Neuron (in vitro differentiated cells): ENCODE measurements around the gene RCBTB2.

Experiments
- H2AFZ ChIP-seq: one replicate; pipeline ENCODE4 v1.6.1; 2013; ENCODE audit warnings: low read depth, mild to moderate bottlenecking, inconsistent platforms, low read length, moderate library complexity
- H3K27me3 ChIP-seq: one replicate; pipeline ENCODE4 v1.6.1; 2013; ENCODE audit warnings: low read length; ENCODE audit not compliant: insufficient read depth
- H3K36me3 ChIP-seq: one replicate; pipeline ENCODE4 v1.6.1; 2013; ENCODE audit warnings: low read length; ENCODE audit not compliant: insufficient read depth
- H3K4me1 ChIP-seq: one replicate; pipeline ENCODE4 v1.6.1; 2013; ENCODE audit warnings: low read length; ENCODE audit not compliant: insufficient read depth
- H3K4me3 ChIP-seq: 2 replicates; pipeline ENCODE4 v1.5.1; 2013; ENCODE audit warnings: mild to moderate bottlenecking, low read length, moderate library complexity
- H3K9me3 ChIP-seq: one replicate; pipeline ENCODE4 v1.6.1; 2013; ENCODE audit warnings: low read length

RCBTB2 gene

GRCh38 chr13:48571126-48571913, 38.4 kb upstream of the RCBTB2 start:
- Histone ChIP-seq H3K4me1 (peaks cover 4% of the 10 kb centered on the region), H3K4me3 (no peak overlapping the region), H3K27me3 (no peaks in the 10 kb centered on the region), H3K9me3 (no peaks in the 10 kb centered on the region), H2AFZ (no peak overlapping the region), H3K36me3 (no peaks in the 10 kb centered on the region)

DNA sequence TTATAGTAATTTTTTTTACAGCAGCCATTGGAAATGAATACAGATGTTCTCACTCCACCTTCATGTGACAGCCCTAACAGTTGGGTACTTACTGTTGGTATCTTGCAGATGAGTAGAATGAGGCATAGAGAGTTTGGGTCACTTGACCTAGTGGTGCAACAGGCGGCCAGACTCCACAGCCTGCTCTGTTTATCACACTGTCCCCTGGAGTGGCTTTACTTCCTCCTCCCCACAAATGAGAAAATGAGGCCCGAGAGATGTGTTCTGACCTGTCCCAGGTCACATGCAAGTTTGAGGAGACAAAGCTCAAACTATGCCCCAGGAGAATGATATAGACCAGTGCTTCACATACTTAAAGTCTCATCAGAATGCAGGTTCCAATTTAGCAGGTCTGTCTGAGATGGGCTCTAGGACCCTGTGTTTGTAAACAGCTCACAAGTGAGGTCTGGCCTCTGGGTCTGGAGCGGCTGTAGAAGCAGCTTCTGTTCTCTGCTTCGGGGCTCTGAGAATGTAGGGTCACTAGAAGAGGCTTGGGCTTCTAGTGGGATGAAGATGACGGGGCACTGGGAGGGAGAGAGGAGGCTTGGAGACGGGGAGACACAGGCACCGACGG, 37.4 kb upstream of the RCBTB2 start:
- H2AFZ ChIP-seq: no peak overlapping the region
- H3K4me3 ChIP-seq: no peak overlapping the region
- no peaks in the 10 kb centered on the region for H3K36me3 ChIP-seq
- no peaks in the 10 kb centered on the region for H3K9me3 ChIP-seq
- no peaks in the 10 kb centered on the region for H3K27me3 ChIP-seq
- peaks cover 4% of the 10 kb centered on the region for H3K4me1 ChIP-seq

DNA sequence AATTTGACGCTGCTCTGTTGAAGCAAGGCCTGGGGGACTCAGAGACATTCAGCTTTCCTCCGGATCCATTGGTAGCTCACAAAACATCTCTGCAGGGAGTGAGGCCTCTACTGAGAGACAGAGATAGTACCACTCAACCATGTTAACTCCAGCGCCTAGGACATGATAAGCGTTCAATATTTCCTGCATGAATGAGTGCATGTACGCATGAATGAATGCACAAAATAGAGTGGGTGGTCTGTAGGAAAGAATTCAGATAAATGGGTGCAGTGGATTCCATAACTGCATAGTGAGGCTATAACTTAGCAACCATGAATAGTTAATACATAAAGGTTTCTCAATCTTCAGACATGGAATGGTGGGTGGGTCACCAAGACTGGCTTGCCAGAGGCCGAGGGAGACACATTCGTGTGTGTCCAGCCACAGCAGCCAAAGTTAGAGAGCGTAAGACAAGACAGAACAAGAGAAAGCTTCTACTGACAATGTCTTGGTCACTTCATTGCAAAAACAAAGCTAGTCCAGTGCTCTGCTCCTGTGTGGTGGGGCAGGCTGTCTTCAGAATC, 36.3 kb upstream of the RCBTB2 start:
- no peak overlapping the region for H3K4me3 ChIP-seq
- H3K9me3 ChIP-seq: no peaks in the 10 kb centered on the region
- peaks cover 4% of the 10 kb centered on the region for H3K4me1 ChIP-seq
- H3K36me3 ChIP-seq: no peaks in the 10 kb centered on the region
- no peak overlapping the region for H2AFZ ChIP-seq
- H3K27me3 ChIP-seq: no peaks in the 10 kb centered on the region

DNA sequence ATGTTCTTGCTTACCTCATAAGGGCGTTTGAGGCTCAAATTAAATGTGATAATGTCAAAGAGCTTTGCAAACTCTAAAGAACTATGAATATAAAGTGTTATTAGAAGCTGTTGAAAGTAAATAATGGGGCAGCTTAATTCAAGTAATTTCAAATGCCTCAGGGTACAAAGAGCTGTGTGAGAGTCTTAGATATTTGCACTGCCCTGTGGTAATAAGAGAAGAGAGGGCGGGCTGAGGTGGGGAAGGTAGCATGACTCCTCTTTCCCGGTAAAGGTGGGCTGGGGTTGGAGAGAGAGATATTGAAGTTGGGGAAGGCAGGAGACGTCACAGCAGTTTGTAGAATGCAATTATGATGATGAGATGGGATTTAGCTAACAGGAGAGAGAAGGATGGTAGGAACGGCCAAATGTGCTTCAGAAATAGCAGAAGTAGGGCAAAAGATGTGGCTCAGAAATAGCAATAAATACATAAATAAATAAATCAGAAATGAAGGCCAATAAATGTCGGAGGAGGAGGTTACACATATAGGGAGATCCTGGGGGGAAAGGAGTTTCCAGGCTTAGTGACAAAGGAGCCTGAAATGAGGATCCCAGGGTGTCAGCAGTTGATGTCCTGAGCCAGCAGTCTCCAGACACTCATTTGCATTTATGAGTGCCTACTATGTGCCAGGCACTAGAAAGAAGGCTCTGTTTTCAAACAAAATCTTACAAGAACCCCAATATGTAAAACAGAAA, 35.7 kb upstream of the RCBTB2 start:
- Histone ChIP-seq H3K9me3 (no peaks in the 10 kb centered on the region), H3K4me1 (peaks cover 4% of the 10 kb centered on the region), H3K36me3 (no peaks in the 10 kb centered on the region), H3K27me3 (no peaks in the 10 kb centered on the region), H3K4me3 (no peak overlapping the region), H2AFZ (no peak overlapping the region)

GRCh38 chr13:48567515-48568369, 34.9 kb upstream of the RCBTB2 start:
- no peak overlapping the region for H3K4me3 ChIP-seq
- no peaks in the 10 kb centered on the region for H3K27me3 ChIP-seq
- H2AFZ ChIP-seq: no peak overlapping the region
- peaks cover 4% of the 10 kb centered on the region for H3K4me1 ChIP-seq
- H3K9me3 ChIP-seq: no peaks in the 10 kb centered on the region
- no peaks in the 10 kb centered on the region for H3K36me3 ChIP-seq

DNA sequence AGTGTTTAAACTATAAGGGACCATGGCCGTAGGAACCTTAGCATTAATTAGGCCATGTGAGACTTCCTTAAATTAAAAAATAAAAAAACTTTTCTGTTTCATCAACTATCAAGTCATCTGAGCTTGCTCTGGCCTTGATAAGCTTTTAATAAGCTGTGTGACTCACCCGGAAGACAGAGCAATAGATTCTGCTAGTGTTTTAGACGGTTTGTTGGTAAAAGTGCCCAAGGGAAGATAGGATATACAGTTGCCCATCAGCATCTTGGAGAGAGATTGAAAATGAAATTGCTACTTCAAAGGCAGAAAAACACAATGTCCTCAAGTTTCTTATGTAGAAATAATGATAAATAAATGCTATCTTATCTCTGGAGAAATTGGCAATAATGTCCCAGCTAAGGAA, 31.2 kb upstream of the RCBTB2 start:
- Histone ChIP-seq H2AFZ (no peak overlapping the region), H3K36me3 (no peaks in the 10 kb centered on the region), H3K4me1 (peaks cover under 1% of the 10 kb centered on the region), H3K4me3 (no peak overlapping the region), H3K27me3 (no peaks in the 10 kb centered on the region), H3K9me3 (no peaks in the 10 kb centered on the region)

GRCh38 chr13:48563626-48564025, 30.7 kb upstream of the RCBTB2 start:
- Histone ChIP-seq H2AFZ (no peak overlapping the region), H3K27me3 (no peaks in the 10 kb centered on the region), H3K4me3 (no peak overlapping the region), H3K36me3 (no peaks in the 10 kb centered on the region), H3K4me1 (no peaks in the 10 kb centered on the region), H3K9me3 (no peaks in the 10 kb centered on the region)

GRCh38 chr13:48562296-48563066, 29.6 kb upstream of the RCBTB2 start:
- Histone ChIP-seq H3K36me3 (no peaks in the 10 kb centered on the region), H3K4me3 (no peak overlapping the region), H2AFZ (no peak overlapping the region), H3K4me1 (no peaks in the 10 kb centered on the region), H3K9me3 (no peaks in the 10 kb centered on the region), H3K27me3 (no peaks in the 10 kb centered on the region)

DNA sequence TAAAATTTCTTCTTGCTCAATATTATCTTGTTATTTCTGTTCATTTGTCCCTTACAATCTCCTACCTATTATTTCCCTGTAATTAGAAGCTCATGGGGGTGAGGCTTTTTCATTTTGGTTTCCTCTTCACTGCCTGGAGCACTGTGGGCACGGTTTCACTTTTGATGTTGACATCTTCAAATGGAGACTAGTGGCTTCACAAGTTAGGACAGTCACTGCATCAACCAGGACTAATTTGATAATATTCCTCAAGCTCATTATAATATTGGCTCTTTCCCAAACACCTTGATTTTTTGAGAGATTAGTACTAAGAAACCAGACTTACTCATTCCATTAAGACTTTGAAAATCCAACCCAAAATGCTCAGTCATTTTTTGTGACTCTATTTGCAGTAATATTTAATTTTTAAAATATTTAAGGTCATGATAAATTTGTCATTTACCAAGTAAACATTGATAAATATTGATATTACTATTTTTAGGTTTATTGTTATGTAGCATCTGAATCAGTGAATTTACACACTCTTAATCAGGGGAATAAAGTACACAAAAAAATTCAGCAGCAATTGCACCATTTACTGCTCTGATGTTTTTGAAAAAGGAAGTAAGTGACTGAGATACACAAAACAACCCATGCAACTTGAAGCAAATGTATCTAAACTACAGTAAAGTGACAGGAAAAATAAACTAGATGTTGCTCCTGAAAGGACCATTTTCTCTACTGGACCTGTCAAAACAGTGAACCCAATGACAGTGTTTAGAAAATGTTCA, 28.8 kb upstream of the RCBTB2 start:
- Histone ChIP-seq H3K4me3 (no peak overlapping the region), H3K27me3 (no peaks in the 10 kb centered on the region), H3K4me1 (no peaks in the 10 kb centered on the region), H3K36me3 (no peaks in the 10 kb centered on the region), H3K9me3 (no peaks in the 10 kb centered on the region), H2AFZ (no peak overlapping the region)

DNA sequence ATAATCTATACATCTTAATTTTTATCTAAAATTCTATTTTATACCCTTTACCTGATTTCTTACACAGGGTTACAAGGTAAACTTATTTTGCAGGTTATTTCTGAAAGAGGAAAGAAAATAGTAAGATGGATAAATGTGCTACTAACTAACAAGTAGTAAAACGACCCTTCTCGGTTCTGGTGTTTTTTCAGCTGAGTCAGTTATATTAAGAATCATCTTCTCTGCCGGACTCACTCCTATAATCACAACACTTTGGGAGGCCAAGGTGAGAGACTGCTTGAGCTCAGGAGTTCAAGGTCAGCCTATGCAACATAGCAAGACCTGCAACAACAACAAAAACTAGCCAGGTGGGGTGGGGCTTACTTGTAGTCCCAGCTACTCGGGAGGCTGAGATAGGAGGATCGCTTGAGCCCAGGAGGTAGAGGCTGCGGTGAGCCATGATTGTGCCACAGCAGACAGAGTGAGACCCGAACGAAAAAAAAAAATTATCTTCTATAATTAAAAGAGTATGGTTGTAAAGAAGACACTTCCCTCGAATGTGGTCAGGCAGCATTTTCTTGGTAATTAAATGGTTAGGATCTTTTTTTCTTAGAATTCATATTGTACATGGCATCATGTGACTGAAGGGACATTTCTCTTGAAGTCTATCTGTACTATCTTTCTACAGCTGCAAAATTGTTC, 27.9 kb upstream of the RCBTB2 start:
- no peak overlapping the region for H3K4me3 ChIP-seq
- H3K27me3 ChIP-seq: no peaks in the 10 kb centered on the region
- no peaks in the 10 kb centered on the region for H3K9me3 ChIP-seq
- no peaks in the 10 kb centered on the region for H3K4me1 ChIP-seq
- no peak overlapping the region for H2AFZ ChIP-seq
- no peaks in the 10 kb centered on the region for H3K36me3 ChIP-seq

GRCh38 chr13:48559638-48560320, 26.9 kb upstream of the RCBTB2 start:
- no peaks in the 10 kb centered on the region for H3K9me3 ChIP-seq
- H3K36me3 ChIP-seq: no peaks in the 10 kb centered on the region
- H3K4me1 ChIP-seq: no peaks in the 10 kb centered on the region
- no peaks in the 10 kb centered on the region for H3K27me3 ChIP-seq
- no peak overlapping the region for H2AFZ ChIP-seq
- no peak overlapping the region for H3K4me3 ChIP-seq
